ENCODE results near the gene C9orf153. TPM values are rescaled to one million over a fixed set of nuclear protein-coding genes. Genes with fewer than 3 reads are reported as not detected.

The C9orf153 gene
- under 1 TPM in 1 of 4 donors, not detected in 3; 0.48 TPM for total RNA-seq

DNA sequence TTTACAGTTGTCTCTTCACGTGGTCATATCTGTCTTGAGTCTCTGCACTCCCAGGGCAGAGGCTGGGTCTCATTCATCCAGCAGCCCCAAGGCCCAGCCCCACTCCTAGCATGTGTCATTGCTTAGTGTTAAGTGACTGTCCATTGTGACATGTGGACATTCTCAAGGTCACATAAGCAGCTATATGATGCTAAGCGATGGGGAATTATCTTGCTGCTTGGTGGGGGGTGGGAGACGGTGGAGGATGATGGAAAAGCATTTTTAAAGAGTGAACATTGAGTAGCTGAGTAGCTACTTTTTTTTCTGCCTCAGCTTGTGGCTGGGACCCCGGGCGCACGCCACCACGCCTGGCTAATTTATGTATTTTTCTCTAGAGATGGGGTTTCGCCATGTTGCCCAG, at the start of gene C9orf153:
TSS of gene C9orf153 (minus strand) at position 101 of the 400 bp plus-strand sequence. CDS start 30,054 bp downstream, outside the sequence.
- Histone ChIP-seq H3K36me3 (peaks cover 0 to 14% (median 5%) of the 10 kb centered on the region in 4 donors), H3K4me1 (no peaks in the 10 kb centered on the region), H3K27ac (no peak within 1 kb of the TSS), H3K27me3 (no peaks in the 10 kb centered on the region), H3K4me3 (no peak within 1 kb of the TSS), H3K9me3 (no peaks in the 10 kb centered on the region)
- in situ Hi-C loops (cut with MboI; ENCODE audit: low pct_ligation_motif_present in 1 of 4, low pct_unique_long_range_greater_than_20kb in 1 of 4, low sequenced_read_pairs in 3 of 4): no loop called here
- WGBS, 2 donors (ENCODE audit: low coverage in 1 of 2): 94 to 100% methylated on average over 6 to 8 of the region's 8 CpGs
- DNase-seq: no peak
- intact Hi-C loops (cut with DNase I; ENCODE audit: low total_unique reads): no loop called here
- TF ChIP-seq, protein P1, sequence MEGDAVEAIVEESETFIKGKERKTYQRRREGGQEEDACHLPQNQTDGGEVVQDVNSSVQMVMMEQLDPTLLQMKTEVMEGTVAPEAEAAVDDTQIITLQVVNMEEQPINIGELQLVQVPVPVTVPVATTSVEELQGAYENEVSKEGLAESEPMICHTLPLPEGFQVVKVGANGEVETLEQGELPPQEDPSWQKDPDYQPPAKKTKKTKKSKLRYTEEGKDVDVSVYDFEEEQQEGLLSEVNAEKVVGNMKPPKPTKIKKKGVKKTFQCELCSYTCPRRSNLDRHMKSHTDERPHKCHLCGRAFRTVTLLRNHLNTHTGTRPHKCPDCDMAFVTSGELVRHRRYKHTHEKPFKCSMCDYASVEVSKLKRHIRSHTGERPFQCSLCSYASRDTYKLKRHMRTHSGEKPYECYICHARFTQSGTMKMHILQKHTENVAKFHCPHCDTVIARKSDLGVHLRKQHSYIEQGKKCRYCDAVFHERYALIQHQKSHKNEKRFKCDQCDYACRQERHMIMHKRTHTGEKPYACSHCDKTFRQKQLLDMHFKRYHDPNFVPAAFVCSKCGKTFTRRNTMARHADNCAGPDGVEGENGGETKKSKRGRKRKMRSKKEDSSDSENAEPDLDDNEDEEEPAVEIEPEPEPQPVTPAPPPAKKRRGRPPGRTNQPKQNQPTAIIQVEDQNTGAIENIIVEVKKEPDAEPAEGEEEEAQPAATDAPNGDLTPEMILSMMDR (IDR thresholded peaks at IDR 0.05): no peak
- TF ChIP-seq POLR2AphosphoS5 (IDR thresholded peaks at IDR 0.05) (no peak), EP300 (IDR thresholded peaks at IDR 0.05; ENCODE audit: low read depth) (no peak), POLR2A (IDR thresholded peaks at IDR 0.05) (no peak)

DNA sequence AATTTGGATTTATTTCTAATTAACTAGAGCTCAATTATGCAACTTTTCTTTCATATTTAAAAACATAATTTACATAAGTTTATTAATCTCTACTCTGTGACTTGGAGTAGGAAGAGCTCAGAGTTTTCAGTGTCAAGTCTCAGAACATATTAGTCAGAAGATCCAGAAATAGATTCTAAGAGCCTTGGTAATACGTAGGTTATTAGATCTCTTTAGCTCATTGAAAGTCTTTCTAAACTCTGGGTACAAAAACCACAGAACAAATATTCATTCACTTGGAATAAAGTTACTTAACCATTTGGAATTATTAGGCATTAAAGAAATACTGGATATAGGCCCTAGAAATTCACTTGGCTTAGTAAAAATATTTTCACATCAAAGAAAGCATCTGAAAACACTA, 49.2 kb upstream of the C9orf153 start:
- 67 to 84% methylated on average over 1 of the region's 1 CpG for WGBS, 2 donors (ENCODE audit: low coverage in 1 of 2)
- H3K4me1 ChIP-seq: peaks cover 0 to 4% (median 0%) of the 10 kb centered on the region in 4 donors
- H3K27me3 ChIP-seq: no peaks in the 10 kb centered on the region
- DNase-seq: no peak
- H3K27ac ChIP-seq: no peak overlapping the region
- H3K9me3 ChIP-seq: no peaks in the 10 kb centered on the region
- TF ChIP-seq, protein P1 (IDR thresholded peaks at IDR 0.05): no peak
- no peak overlapping the region for H3K4me3 ChIP-seq
- intact Hi-C loops (cut with DNase I; ENCODE audit: low total_unique reads): no loop called here
- in situ Hi-C loops (cut with MboI; ENCODE audit: low pct_ligation_motif_present in 1 of 4, low pct_unique_long_range_greater_than_20kb in 1 of 4, low sequenced_read_pairs in 3 of 4): loop anchor here in 1 of 4 donors (25.0 kb wide), 1 partner anchor 296 kb away; no protein-coding TSS in a partner anchor
- H3K36me3 ChIP-seq: peaks cover 0 to 81% (median 34%) of the 10 kb centered on the region in 4 donors

DNA sequence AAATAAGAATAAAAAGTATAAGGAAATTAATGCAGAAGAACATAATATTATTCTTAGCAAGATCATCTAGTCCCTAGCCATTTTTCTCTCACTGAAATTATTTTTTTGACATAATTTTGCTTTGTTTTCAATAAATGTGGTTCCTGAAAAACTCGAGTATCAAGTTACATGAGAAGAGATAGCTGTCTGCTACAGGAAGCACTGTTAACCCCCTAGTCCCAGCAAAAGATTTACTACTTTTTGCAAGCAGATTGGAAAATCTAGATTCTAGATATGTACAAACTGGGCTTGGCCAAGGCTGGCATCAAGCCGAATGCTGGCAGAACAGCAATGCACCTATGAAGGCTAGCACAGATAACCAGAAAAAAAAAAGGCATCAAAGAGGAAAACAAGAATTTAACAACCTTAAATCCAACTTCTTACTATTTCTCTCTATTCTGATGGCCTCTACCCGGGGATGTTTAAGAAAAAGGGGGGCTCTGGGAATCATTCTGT, 44.8 kb upstream of the C9orf153 start:
- Histone ChIP-seq H3K36me3 (peaks cover 0 to 97% (median 40%) of the 10 kb centered on the region in 4 donors), H3K27me3 (no peaks in the 10 kb centered on the region), H3K9me3 (no peaks in the 10 kb centered on the region), H3K27ac (no peak overlapping the region), H3K4me3 (no peak overlapping the region), H3K4me1 (peaks cover 0 to 4% (median 0%) of the 10 kb centered on the region in 4 donors)
- TF ChIP-seq, protein P1 (IDR thresholded peaks at IDR 0.05): no peak
- TF ChIP-seq POLR2A (IDR thresholded peaks at IDR 0.05) (no peak), POLR2AphosphoS5 (IDR thresholded peaks at IDR 0.05) (no peak), EP300 (IDR thresholded peaks at IDR 0.05; ENCODE audit: low read depth) (no peak)
- in situ Hi-C loops (cut with MboI; ENCODE audit: low pct_ligation_motif_present in 1 of 4, low pct_unique_long_range_greater_than_20kb in 1 of 4, low sequenced_read_pairs in 3 of 4) (loop anchor here in 1 of 4 donors (25.0 kb wide), 1 partner anchor 292 kb away; no protein-coding TSS in a partner anchor), intact Hi-C loops (cut with DNase I; ENCODE audit: low total_unique reads) (no loop called here)
- no peak for DNase-seq
- 56 to 74% methylated on average over 3 of the region's 3 CpGs for WGBS, 2 donors (ENCODE audit: low coverage in 1 of 2)

DNA sequence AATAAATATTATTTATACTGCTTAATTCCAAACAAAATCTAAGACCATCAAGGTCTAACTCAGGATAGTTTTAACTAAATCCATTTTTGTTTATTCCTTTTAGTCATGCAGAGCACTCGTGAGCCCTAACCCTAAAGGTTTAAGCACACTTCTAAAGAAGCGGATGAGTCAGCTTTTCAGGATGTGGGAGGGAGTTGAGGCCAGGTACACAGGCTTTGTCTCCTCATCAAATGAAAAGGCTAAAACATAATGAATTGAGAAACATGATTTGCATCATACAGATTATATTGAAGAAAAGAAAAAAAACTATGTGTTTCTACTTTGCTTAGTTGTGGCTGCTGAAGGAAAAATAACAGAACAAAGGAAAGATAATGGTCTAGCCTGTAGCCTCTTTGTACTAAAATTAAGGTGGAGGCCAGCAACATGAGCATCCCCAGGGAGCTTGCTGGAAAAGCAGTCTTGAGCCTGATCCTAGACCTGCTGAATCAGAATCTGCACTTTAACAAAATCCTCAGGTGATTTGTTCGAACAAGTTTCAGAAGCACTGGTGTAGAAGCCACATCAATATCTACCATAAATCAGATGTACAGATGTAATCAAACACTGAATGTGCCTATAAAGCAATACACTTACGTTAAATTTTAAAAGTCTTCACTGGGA, 44.0 kb upstream of the C9orf153 start:
- in situ Hi-C loops (cut with MboI; ENCODE audit: low pct_ligation_motif_present in 1 of 4, low pct_unique_long_range_greater_than_20kb in 1 of 4, low sequenced_read_pairs in 3 of 4): loop anchor here in 1 of 4 donors (25.0 kb wide), 1 partner anchor 291 kb away; no protein-coding TSS in a partner anchor
- intact Hi-C loops (cut with DNase I; ENCODE audit: low total_unique reads): no loop called here
- Histone ChIP-seq H3K4me1 (peaks cover 0 to 4% (median 0%) of the 10 kb centered on the region in 4 donors), H3K36me3 (peaks cover 0 to 97% (median 40%) of the 10 kb centered on the region in 4 donors), H3K27me3 (no peaks in the 10 kb centered on the region), H3K4me3 (no peak overlapping the region), H3K9me3 (no peaks in the 10 kb centered on the region), H3K27ac (no peak overlapping the region)
- no peak for TF ChIP-seq EP300 (IDR thresholded peaks at IDR 0.05; ENCODE audit: low read depth)
- TF ChIP-seq, protein P1 (IDR thresholded peaks at IDR 0.05): no peak
- no peak for TF ChIP-seq POLR2AphosphoS5 (IDR thresholded peaks at IDR 0.05)
- no peak for TF ChIP-seq POLR2A (IDR thresholded peaks at IDR 0.05)
- no peak for DNase-seq
- 49 to 75% methylated on average over 4 of the region's 4 CpGs for WGBS, 2 donors (ENCODE audit: low coverage in 1 of 2)

Data from transverse colon (tissue), 4 donors.